Dedifferentiated amniotic fluid mesenchymal stem cell (primary cell): ENCODE data around the gene HOXA3.

Source experiments
- DNase-seq: peaks from one replicate; pipeline ENCODE4 v3.0.0-alpha.2; 2016; ENCODE audit errors: extremely low spot score

The HOXA3 gene

GRCh38 chr7:27143950-27144780 is 8.2 kb downstream of the HOXA3 start:
- DNase-seq: no peak

- DNase-seq: no peak
These were observed 9.1 kb downstream of the HOXA3 start, which contains the start of gene HOXA5 for GRCh38 chr7:27143023-27143949. HOXA5 (minus strand) TSS chr7:27143681; CDS start chr7:27143607, 74 bp downstream.

- DNase-seq: no peak
These were observed 9.8 kb downstream of the HOXA3 start for GRCh38 chr7:27142580-27143022.

- DNase-seq: no peak
These were observed 10.3 kb downstream of the HOXA3 start for GRCh38 chr7:27141923-27142579.

GRCh38 chr7:27141137-27141922 is 11.1 kb downstream of the HOXA3 start:
- no peak for DNase-seq

- DNase-seq: no peak
These were observed 12.1 kb downstream of the HOXA3 start for GRCh38 chr7:27140126-27140857.

GRCh38 chr7:27139334-27140125 is 12.9 kb downstream of the HOXA3 start:
- no peak for DNase-seq

- DNase-seq: no peak
These were observed 13.4 kb downstream of the HOXA3 start for GRCh38 chr7:27138985-27139333.

- no peak for DNase-seq
These were observed 13.9 kb downstream of the HOXA3 start for GRCh38 chr7:27138472-27138871.

- DNase-seq: no peak
These were observed 14.6 kb downstream of the HOXA3 start for GRCh38 chr7:27137640-27138315.

- DNase-seq: no peak
These were observed 18.0 kb downstream of the HOXA3 start for GRCh38 chr7:27134392-27134791.

GRCh38 chr7:27133409-27134231 is 18.8 kb downstream of the HOXA3 start:
- no peak for DNase-seq

GRCh38 chr7:27132978-27133377 is 19.4 kb downstream of the HOXA3 start:
- DNase-seq: no peak

GRCh38 chr7:27132214-27132613 is 20.2 kb downstream of the HOXA3 start:
- DNase-seq: no peak

GRCh38 chr7:27131390-27131819 is 21.0 kb downstream of the HOXA3 start:
- DNase-seq: no peak

GRCh38 chr7:27130540-27131389 is 21.6 kb downstream of the HOXA3 start, which contains the start of gene HOXA4:
HOXA4 (minus strand) TSS chr7:27130757; CDS start chr7:27130733, 24 bp downstream.
- DNase-seq: no peak
